SK-N-SH (cell line): ENCODE data around the gene FTL. TPM values are rescaled to one million over a fixed set of nuclear protein-coding genes. Genes with fewer than 3 reads are reported as not detected.

Source experiments
- CTCF ChIA-PET: fragments of 300-600, 350-600 bp; formaldehyde crosslinking; extraction: SDS; loops from one replicate; lab custom pipeline; 2021; lab: Yijun Ruan, JAX
- POLR2A ChIA-PET: fragments of 350-600 bp; sonication (Branson Sonifier 250); formaldehyde crosslinking; extraction: SDS; loops from one replicate; lab custom pipeline; 2020; ENCODE audit warnings: antibody characterized with exemption, inconsistent platforms; lab: Yijun Ruan, JAX
- DNase-seq: peaks from one replicate; pipeline ENCODE4 v3.0.0; 2012
- H2AFZ ChIP-seq: fragments of 200-600 bp; sonication (generic); 2 replicates; pipeline ENCODE4 v1.8.1; 2016; ENCODE audit warnings: antibody characterized with exemption, mild to moderate bottlenecking, low read depth
- H3F3A ChIP-seq: fragments of 200-600 bp; sonication (generic); replicated peaks from 2 replicates; pipeline ENCODE3; 2016; ENCODE audit warnings: antibody characterized with exemption, mild to moderate bottlenecking; ENCODE audit not compliant: insufficient read depth
- H3K27ac ChIP-seq, 2 experiments: fragments of 200-500 bp in 1 of 2; fragments of 200-600 bp in 1 of 2; sonication (Bioruptor generic) in 1 of 2; sonication (generic), shearing (Covaris generic) in 1 of 2; 2 replicates each; pipeline versions ENCODE4 v1.5.1 to v1.6.1; 2014 to 2016; ENCODE audit warnings: low read depth in 2 of 2, inconsistent platforms in 1 of 2, low read length in 1 of 2, mild to moderate bottlenecking in 1 of 2, mixed read lengths in 1 of 2
- H3K27me3 ChIP-seq: fragments of 200-600 bp; sonication (generic), shearing (Covaris generic); 2 replicates; pipeline ENCODE4 v1.6.1; 2016; ENCODE audit warnings: mixed run types; ENCODE audit not compliant: insufficient read depth
- H3K36me3 ChIP-seq, 2 experiments: fragments of 200-500 bp in 1 of 2; fragments of 200-600 bp in 1 of 2; sonication (Bioruptor generic) in 1 of 2; sonication (generic) in 1 of 2; replicated peaks in 1 of 2; 2 replicates each; pipeline versions ENCODE3 to v1.5.1; 2014 to 2016; ENCODE audit warnings: low read length in 1 of 2, mild to moderate bottlenecking in 1 of 2; ENCODE audit not compliant: insufficient read depth in 2 of 2, control insufficient read depth in 1 of 2
- H3K4me1 ChIP-seq, 2 experiments: fragments of 200-500 bp in 1 of 2; fragments of 200-600 bp in 1 of 2; sonication (Bioruptor generic) in 1 of 2; sonication (generic), shearing (Covaris generic) in 1 of 2; 2 replicates each; pipeline versions ENCODE4 v1.5.1 to v1.6.1; 2014 to 2016; ENCODE audit warnings: low read depth in 1 of 2, low read length in 1 of 2, mixed run types in 1 of 2; ENCODE audit not compliant: insufficient read depth in 2 of 2, control insufficient read depth in 1 of 2
- H3K4me2 ChIP-seq: fragments of 200-600 bp; sonication (generic), shearing (Covaris generic); 2 replicates; pipeline ENCODE4 v1.6.1; 2017; ENCODE audit warnings: mixed run types
- H3K4me3 ChIP-seq, 2 experiments: fragments of 200-500 bp in 1 of 2; fragments of 200-600 bp in 1 of 2; sonication (Bioruptor generic) in 1 of 2; sonication (generic), shearing (Covaris generic) in 1 of 2; 2 replicates each; pipeline versions ENCODE4 v1.5.1 to v1.8.1; 2014 to 2016; ENCODE audit warnings: low read depth in 2 of 2, inconsistent platforms in 1 of 2, low read length in 1 of 2, mild to moderate bottlenecking in 1 of 2, mixed read lengths in 1 of 2, moderate library complexity in 1 of 2
- H3K79me2 ChIP-seq: fragments of 200-600 bp; sonication (generic); 2 replicates; pipeline ENCODE4 v1.8.1; 2017; ENCODE audit warnings: mild to moderate bottlenecking; ENCODE audit not compliant: insufficient read depth
- H3K9ac ChIP-seq: fragments of 200-600 bp; sonication (generic); 2 replicates; pipeline ENCODE4 v1.6.1; 2017; ENCODE audit warnings: mixed run types
- H3K9me2 ChIP-seq: fragments of 200-600 bp; sonication (generic); 2 replicates; pipeline ENCODE4 v1.6.1; 2017; ENCODE audit warnings: mixed run types
- H3K9me3 ChIP-seq: fragments of 200-600 bp; sonication (generic); 2 replicates; pipeline ENCODE4 v1.6.1; 2017; ENCODE audit warnings: mixed run types, mild to moderate bottlenecking, moderate library complexity
- H4K20me1 ChIP-seq: fragments of 200-600 bp; sonication (generic); 2 replicates; pipeline ENCODE4 v1.6.1; 2017; ENCODE audit warnings: mild to moderate bottlenecking, mixed run types; ENCODE audit not compliant: insufficient read depth
- CTCF ChIP-seq: fragments of 200-600 bp; sonication (generic); IDR thresholded peaks from 2 replicates; pipeline ENCODE4 v1.6.1; 2017; ENCODE audit warnings: antibody characterized with exemption, mild to moderate bottlenecking, moderate library complexity
- EP300 ChIP-seq, 2 experiments: IDR thresholded peaks; 2 replicates each; pipeline versions ENCODE4 v1.4.0 to v1.6.1; 2012; ENCODE audit warnings: borderline replicate concordance in 1 of 2, low read depth in 1 of 2, low read length in 1 of 2
- FOXJ3 ChIP-seq: sonication (generic); formaldehyde crosslinking; IDR thresholded peaks from 2 replicates; pipeline ENCODE4 v1.5.1; 2020; ENCODE audit warnings: mild to moderate bottlenecking, missing genetic modification reagents
- GABPA ChIP-seq: IDR thresholded peaks from 2 replicates; pipeline ENCODE4 v1.4.0; 2012; ENCODE audit warnings: low read depth, mild to moderate bottlenecking
- MEF2A ChIP-seq: IDR thresholded peaks from 2 replicates; pipeline ENCODE4 v1.4.0; 2012; ENCODE audit warnings: low read depth, borderline replicate concordance
- PBX3 ChIP-seq: IDR thresholded peaks from 2 replicates; pipeline ENCODE4; 2012
- RCOR1 ChIP-seq: fragments of 150-350 bp; IDR thresholded peaks from 2 replicates; pipeline ENCODE4 v1.6.1; 2017; ENCODE audit warnings: antibody characterized with exemption, low read length
- SIN3A ChIP-seq: IDR thresholded peaks from 2 replicates; pipeline ENCODE4 v1.6.1; 2012; ENCODE audit warnings: low read depth, mild to moderate bottlenecking, low read length, moderate library complexity, borderline replicate concordance
- SMC3 ChIP-seq: IDR thresholded peaks from 2 replicates; pipeline ENCODE4 v1.6.1; 2012; ENCODE audit warnings: low read depth, low read length, improper control_type of control experiment
- TEAD4 ChIP-seq: IDR thresholded peaks from 2 replicates; pipeline ENCODE4 v1.4.0; 2012; ENCODE audit warnings: mild to moderate bottlenecking, borderline replicate concordance; ENCODE audit not compliant: insufficient read depth
- USF2 ChIP-seq: fragments of 150-350 bp; IDR thresholded peaks from 2 replicates; pipeline ENCODE4 v1.6.1; 2017; ENCODE audit warnings: antibody characterized with exemption, low read length, low read depth, borderline replicate concordance
- WGBS: methylation state at CpG from one replicate; pipeline ENCODE4 v1.1.6; 2017; ENCODE audit warnings: low lambda C conversion rate; 5-methylcytosine and 5-hydroxymethylcytosine counted together
- polyA plus RNA-seq, 3 experiments: library from polyadenylated mRNA; depleted of rRNA; stranded (reverse); fragments of >200 nt; gene quantifications; 2 replicates each; pipeline ENCODE4 v1.2.3, GENCODE V29; 2012

The FTL gene
- polyA plus RNA-seq, 1 of the 3 experiments (the other 2 are of a cell fraction): 875 TPM

- H3K79me2 ChIP-seq: no peaks in the 10 kb centered on the region
- H3K9me3 ChIP-seq: no peaks in the 10 kb centered on the region
- DNase-seq: no peak
- H3K4me2 ChIP-seq: no peak overlapping the region
- H4K20me1 ChIP-seq: no peaks in the 10 kb centered on the region
- H3K27ac ChIP-seq: no peak overlapping the region
- no peak for TF ChIP-seq SMC3
- H3K27me3 ChIP-seq: no peaks in the 10 kb centered on the region
- no peaks in the 10 kb centered on the region for H3K4me1 ChIP-seq
- POLR2A ChIA-PET: no interaction called here
- no peaks in the 10 kb centered on the region for H3F3A ChIP-seq
- WGBS: 86% methylated on average over 5 of the region's 5 CpGs
- no peak overlapping the region for H3K4me3 ChIP-seq
- no peaks in the 10 kb centered on the region for H3K9me2 ChIP-seq
- CTCF ChIA-PET: interaction anchor here (0.9 to 1.2 kb wide), 3 partner anchors 52 to 153 kb away, joined by 3 to 4 read pairs (median 4); partner anchors contain the start of genes GYS1 and RUVBL2
- H3K9ac ChIP-seq: no peak overlapping the region
- H2AFZ ChIP-seq: no peak overlapping the region
- H3K36me3 ChIP-seq: no peaks in the 10 kb centered on the region
These were observed 24.2 kb upstream of the FTL start for GRCh38 chr19:48940902-48941301.

- Histone ChIP-seq H3K36me3 (no peaks in the 10 kb centered on the region), H3K4me3 (no peak overlapping the region), H3K9me3 (no peaks in the 10 kb centered on the region), H2AFZ (no peak overlapping the region), H3K4me2 (no peak overlapping the region), H3K9me2 (no peaks in the 10 kb centered on the region), H4K20me1 (no peaks in the 10 kb centered on the region), H3K9ac (no peak overlapping the region), H3K27ac (no peak overlapping the region), H3K4me1 (no peaks in the 10 kb centered on the region), H3K79me2 (no peaks in the 10 kb centered on the region), H3F3A (no peaks in the 10 kb centered on the region)
- WGBS: 84% methylated on average over 6 of the region's 6 CpGs
- CTCF ChIA-PET: interaction anchor here (0.7 to 1.2 kb wide), 2 partner anchors 23 to 256 kb away, joined by 3 read pairs; no protein-coding TSS in a partner anchor
- POLR2A ChIA-PET: no interaction called here
- no peak for DNase-seq
- no peak for TF ChIP-seq GABPA
- no peak for TF ChIP-seq EP300 (IDR thresholded peaks at IDR 0.05; ENCODE audit: borderline replicate concordance in 1 of 2, low read depth in 1 of 2, low read length in 1 of 2)
- TF ChIP-seq RCOR1: no peak
- TF ChIP-seq SIN3A: no peak
- TF ChIP-seq, all 33 proteins: peak for 0
- H3K27me3 ChIP-seq: no peaks in the 10 kb centered on the region
These were observed 22.0 kb upstream of the FTL start for GRCh38 chr19:48943081-48943480.

- Histone ChIP-seq H3K4me1 (no peaks in the 10 kb centered on the region), H3K36me3 (no peaks in the 10 kb centered on the region), H3K4me2 (no peak overlapping the region), H3K9me2 (no peaks in the 10 kb centered on the region), H3F3A (no peaks in the 10 kb centered on the region), H3K9ac (no peak overlapping the region), H2AFZ (no peak overlapping the region), H4K20me1 (no peaks in the 10 kb centered on the region), H3K9me3 (no peaks in the 10 kb centered on the region), H3K27ac (no peak overlapping the region), H3K4me3 (no peak overlapping the region), H3K27me3 (no peaks in the 10 kb centered on the region), H3K79me2 (no peaks in the 10 kb centered on the region)
- ChIA-PET CTCF (no interaction called here), POLR2A (no interaction called here)
- WGBS: 76% methylated on average over 5 of the region's 5 CpGs
- no peak for TF ChIP-seq TEAD4
- TF ChIP-seq PBX3: no peak
- TF ChIP-seq FOXJ3 (CRISPR knock-in tag): no peak
- no peak for TF ChIP-seq MEF2A
- no peak for TF ChIP-seq USF2
- TF ChIP-seq CTCF: no peak
- DNase-seq: no peak
These were observed 19.7 kb upstream of the FTL start for GRCh38 chr19:48945415-48945814.
